Fibroblast of lung (primary cell): Measurements from ENCODE around the gene GHR. TPM values are rescaled to one million over a fixed set of nuclear protein-coding genes. Genes with fewer than 3 reads are reported as not detected.

Source experiments
- DNase-seq, 2 donors: peaks; one replicate each; pipeline versions ENCODE4 v3.0.0 to v3.0.0-alpha.2; 2010; ENCODE audit warnings: low read depth in 2 of 2
- H2AFZ ChIP-seq: 2 replicates; pipeline ENCODE4 v1.5.1; 2012; ENCODE audit warnings: low read length, control low read depth, inconsistent platforms
- H3K27ac ChIP-seq: 2 replicates; pipeline ENCODE4 v1.5.1; 2011; ENCODE audit warnings: low read length, control low read depth; ENCODE audit not compliant: insufficient read depth
- H3K27me3 ChIP-seq: 2 replicates; pipeline ENCODE4 v1.5.1; 2011; ENCODE audit warnings: mild to moderate bottlenecking, low read length; ENCODE audit not compliant: control insufficient read depth, insufficient read depth
- H3K36me3 ChIP-seq: 2 replicates; pipeline ENCODE4 v1.5.1; 2011; ENCODE audit warnings: low read length; ENCODE audit not compliant: control insufficient read depth, insufficient read depth
- H3K4me1 ChIP-seq: 2 replicates; pipeline ENCODE4 v1.5.1; 2011; ENCODE audit warnings: low read length; ENCODE audit not compliant: control insufficient read depth, insufficient read depth; ENCODE audit errors: extremely low read depth
- H3K4me2 ChIP-seq: 2 replicates; pipeline ENCODE4 v1.5.1; 2011; ENCODE audit warnings: low read length, control low read depth; ENCODE audit not compliant: insufficient read depth; ENCODE audit errors: extremely low read depth
- H3K4me3 ChIP-seq, 4 experiments: fragments of 200-600 bp in 1 of 4; sonication (generic) in 1 of 4; replicated peaks in 1 of 4; 2 replicates each; pipeline ENCODE4 v1.5.1; 2011 to 2016; ENCODE audit warnings: low read length in 4 of 4, low read depth in 3 of 4, mild to moderate bottlenecking in 3 of 4, control low read depth in 2 of 4, inconsistent platforms in 1 of 4, mixed read lengths in 1 of 4; ENCODE audit not compliant: insufficient read depth in 1 of 4; ENCODE audit errors: control extremely low read depth in 1 of 4
- H3K79me2 ChIP-seq: 2 replicates; pipeline ENCODE4 v1.5.1; 2012; ENCODE audit warnings: mild to moderate bottlenecking, low read length, inconsistent platforms; ENCODE audit not compliant: control insufficient read depth, insufficient read depth
- H3K9ac ChIP-seq: 2 replicates; pipeline ENCODE4 v1.5.1; 2011; ENCODE audit warnings: mild to moderate bottlenecking, low read length, control low read depth; ENCODE audit not compliant: insufficient read depth
- H3K9me3 ChIP-seq: 2 replicates; pipeline ENCODE4 v1.5.1; 2012; ENCODE audit warnings: low read depth, low read length; ENCODE audit not compliant: control insufficient read depth, insufficient read depth
- H4K20me1 ChIP-seq: 2 replicates; pipeline ENCODE4 v1.5.1; 2011; ENCODE audit warnings: low read length; ENCODE audit not compliant: control insufficient read depth, insufficient read depth; ENCODE audit errors: extremely low read depth
- EZH2 ChIP-seq: IDR thresholded peaks from 2 replicates; pipeline ENCODE4 v1.5.1; 2012; ENCODE audit warnings: low read length, control low read depth, mild to moderate bottlenecking; ENCODE audit errors: missing control alignments
- polyA plus RNA-seq, 2 donors: library from polyadenylated mRNA; depleted of rRNA in 1 of 2; stranded (reverse) in 1 of 2; unstranded in 1 of 2; fragments of >200 nt; gene quantifications; 2 replicates each; pipeline ENCODE4 v1.2.1, GENCODE V29; 2011 to 2012; ENCODE audit warnings: missing spikeins in 1 of 2
- total RNA-seq: library from RNA; depleted of rRNA; stranded (reverse); fragments of >200 nt; gene quantifications from 2 replicates; pipeline ENCODE4 v1.2.1, GENCODE V29; 2014
- TF ChIP-seq, protein P1 (sequence below), 2 donors: IDR thresholded peaks in 1 of 2; conservative IDR thresholded peaks in 1 of 2; 1 replicate in 1 of 2; 2 replicates in 1 of 2; pipeline ENCODE4 v1.5.1; 2011 to 2012; ENCODE audit warnings: low read length in 2 of 2, control low read depth in 1 of 2, inconsistent platforms in 1 of 2, low read depth in 1 of 2, mild to moderate bottlenecking in 1 of 2

The GHR gene
- total and polyA plus RNA-seq, 2 donors (not counting 1 experiment from before 2014, with no cell fraction given), result 2.3 to 2.4 TPM

DNA sequence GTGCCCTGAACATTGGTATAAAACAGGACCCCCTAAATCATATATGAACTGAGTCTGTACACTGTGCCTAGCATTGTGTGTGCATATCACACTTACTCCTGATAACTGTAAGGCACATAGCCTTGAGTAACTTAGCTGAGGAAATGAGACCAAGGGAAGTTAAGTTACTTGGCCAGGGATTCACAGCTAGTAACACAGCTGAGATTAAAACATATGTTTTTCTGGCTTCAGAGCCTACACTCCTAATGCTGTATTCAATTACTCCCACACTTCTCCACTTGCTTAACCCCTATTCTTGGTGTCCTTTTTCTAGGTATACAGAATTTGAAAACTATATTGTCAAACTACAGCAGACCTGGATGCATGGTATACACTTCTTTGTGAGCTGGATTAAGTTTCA, 12.8 kb downstream of the GHR start:
- no peaks in the 10 kb centered on the region for H4K20me1 ChIP-seq
- no peak overlapping the region for H2AFZ ChIP-seq
- H3K4me1 ChIP-seq, result no peaks in the 10 kb centered on the region
- H3K9me3 ChIP-seq, result no peaks in the 10 kb centered on the region
- H3K79me2 ChIP-seq, result no peaks in the 10 kb centered on the region
- H3K27ac ChIP-seq, result no peak overlapping the region
- H3K27me3 ChIP-seq, result no peaks in the 10 kb centered on the region
- no peak overlapping the region for H3K4me2 ChIP-seq
- TF ChIP-seq, protein P1, sequence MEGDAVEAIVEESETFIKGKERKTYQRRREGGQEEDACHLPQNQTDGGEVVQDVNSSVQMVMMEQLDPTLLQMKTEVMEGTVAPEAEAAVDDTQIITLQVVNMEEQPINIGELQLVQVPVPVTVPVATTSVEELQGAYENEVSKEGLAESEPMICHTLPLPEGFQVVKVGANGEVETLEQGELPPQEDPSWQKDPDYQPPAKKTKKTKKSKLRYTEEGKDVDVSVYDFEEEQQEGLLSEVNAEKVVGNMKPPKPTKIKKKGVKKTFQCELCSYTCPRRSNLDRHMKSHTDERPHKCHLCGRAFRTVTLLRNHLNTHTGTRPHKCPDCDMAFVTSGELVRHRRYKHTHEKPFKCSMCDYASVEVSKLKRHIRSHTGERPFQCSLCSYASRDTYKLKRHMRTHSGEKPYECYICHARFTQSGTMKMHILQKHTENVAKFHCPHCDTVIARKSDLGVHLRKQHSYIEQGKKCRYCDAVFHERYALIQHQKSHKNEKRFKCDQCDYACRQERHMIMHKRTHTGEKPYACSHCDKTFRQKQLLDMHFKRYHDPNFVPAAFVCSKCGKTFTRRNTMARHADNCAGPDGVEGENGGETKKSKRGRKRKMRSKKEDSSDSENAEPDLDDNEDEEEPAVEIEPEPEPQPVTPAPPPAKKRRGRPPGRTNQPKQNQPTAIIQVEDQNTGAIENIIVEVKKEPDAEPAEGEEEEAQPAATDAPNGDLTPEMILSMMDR (conservative IDR thresholded peaks at IDR 0.05 in 1 of 2, IDR thresholded peaks at IDR 0.05 in 1 of 2; ENCODE audit: low read depth in 1 of 2, low read length in 2 of 2), result no peak
- no peak for TF ChIP-seq EZH2
- H3K4me3 ChIP-seq, result no peak overlapping the region
- no peaks in the 10 kb centered on the region for H3K36me3 ChIP-seq
- no peak for DNase-seq
- no peak overlapping the region for H3K9ac ChIP-seq

DNA sequence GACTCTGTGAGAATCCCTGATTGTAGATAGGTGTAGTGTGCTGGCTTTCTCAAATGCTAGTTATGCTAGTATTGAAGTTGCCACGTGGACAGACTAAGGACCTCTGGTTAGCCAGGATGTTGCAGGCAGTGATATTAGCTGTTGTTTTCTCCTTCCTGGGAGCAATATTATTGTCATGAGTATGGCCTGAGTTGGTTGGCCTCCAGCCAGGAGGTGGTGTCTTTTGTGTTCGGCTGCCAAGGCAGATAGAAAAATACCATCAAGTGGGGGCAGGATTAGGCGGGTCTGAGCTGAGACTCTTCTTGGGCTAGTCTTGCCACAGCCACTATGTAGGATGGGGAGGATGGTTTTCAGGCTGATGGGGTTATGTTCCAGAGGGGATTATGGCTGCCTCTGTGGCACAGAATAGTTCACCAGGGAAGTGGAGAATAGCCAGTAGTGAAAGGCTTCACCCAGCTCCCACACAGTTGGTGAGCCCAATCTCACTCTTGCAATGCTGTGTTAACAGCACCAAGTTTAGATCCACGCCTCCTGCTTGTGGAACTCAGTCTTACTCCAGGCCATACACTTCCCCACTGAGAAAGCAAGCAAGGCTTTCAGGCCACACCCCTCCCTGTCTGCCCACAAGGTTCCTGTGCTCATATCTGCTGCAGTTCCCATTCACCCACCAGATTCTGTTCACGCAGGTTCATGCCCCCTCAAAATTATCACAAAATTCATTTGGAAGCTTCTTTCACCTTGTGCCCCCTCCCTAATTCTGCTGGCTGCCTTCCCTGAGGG, 31.2 kb downstream of the GHR start:
- H4K20me1 ChIP-seq, result no peaks in the 10 kb centered on the region
- no peak overlapping the region for H3K27ac ChIP-seq
- H3K9me3 ChIP-seq, result no peaks in the 10 kb centered on the region
- no peak overlapping the region for H3K4me3 ChIP-seq
- no peak overlapping the region for H2AFZ ChIP-seq
- TF ChIP-seq EZH2, result no peak
- TF ChIP-seq, protein P1 (conservative IDR thresholded peaks at IDR 0.05 in 1 of 2, IDR thresholded peaks at IDR 0.05 in 1 of 2; ENCODE audit: low read depth in 1 of 2, low read length in 2 of 2), result no peak
- no peaks in the 10 kb centered on the region for H3K27me3 ChIP-seq
- H3K4me1 ChIP-seq, result no peaks in the 10 kb centered on the region
- no peaks in the 10 kb centered on the region for H3K36me3 ChIP-seq
- H3K79me2 ChIP-seq, result no peaks in the 10 kb centered on the region
- no peak overlapping the region for H3K4me2 ChIP-seq
- H3K9ac ChIP-seq, result no peak overlapping the region
- DNase-seq, result no peak

DNA sequence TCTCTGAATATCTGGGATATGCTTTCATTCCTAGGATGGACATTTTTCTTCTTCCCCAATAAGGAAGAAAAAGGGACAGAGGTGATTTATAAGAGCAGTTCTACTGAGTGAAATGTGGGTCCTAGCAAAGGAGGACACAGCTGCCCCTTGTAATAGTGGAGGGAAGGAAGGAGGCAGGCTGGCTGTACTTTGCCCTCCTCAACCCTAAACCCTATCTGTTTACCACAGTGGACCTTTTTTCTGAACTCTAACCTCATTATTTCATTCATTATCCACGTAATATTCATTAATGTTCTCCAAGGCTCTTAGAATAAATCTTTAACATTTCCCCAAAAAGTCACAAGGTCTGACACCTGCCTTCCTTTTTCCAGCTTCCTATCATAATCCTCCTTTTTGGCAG, 37.8 kb downstream of the GHR start:
- no peak for TF ChIP-seq EZH2
- TF ChIP-seq, protein P1 (conservative IDR thresholded peaks at IDR 0.05 in 1 of 2, IDR thresholded peaks at IDR 0.05 in 1 of 2; ENCODE audit: low read depth in 1 of 2, low read length in 2 of 2), result no peak
- H3K9ac ChIP-seq, result no peak overlapping the region
- H2AFZ ChIP-seq, result no peak overlapping the region
- no peaks in the 10 kb centered on the region for H3K79me2 ChIP-seq
- DNase-seq, result no peak
- H3K9me3 ChIP-seq, result no peaks in the 10 kb centered on the region
- H3K36me3 ChIP-seq, result no peaks in the 10 kb centered on the region
- H3K27me3 ChIP-seq, result no peaks in the 10 kb centered on the region
- no peak overlapping the region for H3K4me2 ChIP-seq
- no peaks in the 10 kb centered on the region for H4K20me1 ChIP-seq
- H3K27ac ChIP-seq, result no peak overlapping the region
- no peaks in the 10 kb centered on the region for H3K4me1 ChIP-seq
- H3K4me3 ChIP-seq, result no peak overlapping the region
